WTC11 (cell line): ENCODE measurements around the gene BBS12. TPM values are rescaled to one million over a fixed set of nuclear protein-coding genes. Genes with fewer than 3 reads are reported as not detected.

Experiments
- ATAC-seq: fragments of 200-7000 bp; cut with Tn5 transposase; 2 replicates; pipeline ENCODE4 v1.10.0; 2021; ENCODE audit warnings: mild to moderate bottlenecking, moderate library complexity
- CTCF ChIA-PET: fragments of 300-600 bp; sonication (Branson Sonifier 250); formaldehyde crosslinking; loops from one replicate; lab custom pipeline; 2021; ENCODE audit warnings: antibody characterized with exemption; lab: Charles Lee
- POLR2A ChIA-PET: fragments of 350-600 bp; sonication (Branson Sonifier 250); formaldehyde crosslinking; loops from one replicate; lab custom pipeline; 2021; ENCODE audit warnings: antibody characterized with exemption; lab: Charles Lee
- DNase-seq: peaks from one replicate; pipeline ENCODE4 v3.0.0; 2021; ENCODE audit warnings: low spot score
- H3K27ac Mint-ChIP-seq: 2 replicates; pipeline ENCODE4 v1.8.0; 2021; ENCODE audit warnings: mixed read lengths
- H3K27me3 Mint-ChIP-seq: 2 replicates; pipeline ENCODE4 v1.8.0; 2021; ENCODE audit warnings: low read depth, mild to moderate bottlenecking, moderate library complexity, mixed read lengths
- H3K36me3 Mint-ChIP-seq: 2 replicates; pipeline ENCODE4 v1.8.0; 2021; ENCODE audit warnings: mixed read lengths
- H3K4me1 Mint-ChIP-seq: 2 replicates; pipeline ENCODE4 v1.8.0; 2022; ENCODE audit warnings: mixed read lengths
- H3K4me3 Mint-ChIP-seq: 2 replicates; pipeline ENCODE4 v1.8.0; 2021; ENCODE audit warnings: mild to moderate bottlenecking, moderate library complexity, mixed read lengths
- H3K9me3 Mint-ChIP-seq: 2 replicates; pipeline ENCODE4 v1.8.0; 2021; ENCODE audit warnings: mixed read lengths
- ATF2 ChIP-seq: sonication (generic); formaldehyde crosslinking; IDR thresholded peaks from 2 replicates; pipeline ENCODE4 v1.8.1; 2022; ENCODE audit warnings: low read depth, missing genetic modification reagents, borderline replicate concordance
- ATF3 ChIP-seq: sonication (generic); formaldehyde crosslinking; conservative IDR thresholded peaks from 2 replicates; pipeline ENCODE4 v1.8.1; 2022; ENCODE audit warnings: mild to moderate bottlenecking, missing genetic modification reagents
- ATF6 ChIP-seq: sonication (generic); formaldehyde crosslinking; IDR thresholded peaks from 2 replicates; pipeline ENCODE4 v1.8.1; 2023; ENCODE audit warnings: mild to moderate bottlenecking, missing genetic modification reagents
- E2F5 ChIP-seq: sonication (generic); formaldehyde crosslinking; IDR thresholded peaks from 2 replicates; pipeline ENCODE4 v1.8.1; 2022; ENCODE audit warnings: mild to moderate bottlenecking, moderate library complexity, missing genetic modification reagents
- FOXK1 ChIP-seq: sonication (generic); formaldehyde crosslinking; IDR thresholded peaks from 2 replicates; pipeline ENCODE4 v1.8.0; 2022; ENCODE audit warnings: mild to moderate bottlenecking, moderate library complexity, missing genetic modification reagents
- FOXP4 ChIP-seq: sonication (generic); formaldehyde crosslinking; IDR thresholded peaks from 2 replicates; pipeline ENCODE4 v1.8.0; 2022; ENCODE audit warnings: mild to moderate bottlenecking, missing genetic modification reagents
- GRHL2 ChIP-seq: fragments of 250-450 bp; sonication (Bioruptor Pico); IDR thresholded peaks from 2 replicates; pipeline ENCODE4 v1.8.0; 2022; ENCODE audit warnings: mild to moderate bottlenecking, moderate library complexity; ENCODE audit not compliant: insufficient replicate concordance, severe bottlenecking
- IRF1 ChIP-seq: sonication (generic); formaldehyde crosslinking; IDR thresholded peaks from 2 replicates; pipeline ENCODE4 v1.8.0; 2023; ENCODE audit warnings: missing genetic modification reagents
- JAZF1 ChIP-seq: fragments of 250-450 bp; sonication (Bioruptor Pico); IDR thresholded peaks from 2 replicates; pipeline ENCODE4 v1.9.0; 2021; ENCODE audit warnings: moderate library complexity, mild to moderate bottlenecking, inconsistent platforms
- JUN ChIP-seq: sonication (generic); formaldehyde crosslinking; IDR thresholded peaks from 2 replicates; pipeline ENCODE4 v1.8.0; 2023; ENCODE audit warnings: mild to moderate bottlenecking, missing genetic modification reagents
- MAX ChIP-seq: sonication (generic); formaldehyde crosslinking; IDR thresholded peaks from 2 replicates; pipeline ENCODE4 v1.8.0; 2022; ENCODE audit warnings: mild to moderate bottlenecking, missing genetic modification reagents
- MLX ChIP-seq: sonication (generic); formaldehyde crosslinking; IDR thresholded peaks from 2 replicates; pipeline ENCODE4 v1.8.1; 2023; ENCODE audit warnings: mild to moderate bottlenecking, missing genetic modification reagents, moderate library complexity
- NFATC4 ChIP-seq: fragments of 250-450 bp; sonication (Bioruptor Pico); IDR thresholded peaks from 2 replicates; pipeline ENCODE4 v1.9.0; 2021; ENCODE audit warnings: mild to moderate bottlenecking
- SMAD4 ChIP-seq: sonication (generic); formaldehyde crosslinking; IDR thresholded peaks from 2 replicates; pipeline ENCODE4 v1.8.0; 2022; ENCODE audit warnings: mild to moderate bottlenecking, missing genetic modification reagents
- SOX15 ChIP-seq: fragments of 250-450 bp; sonication (Bioruptor Pico); IDR thresholded peaks from 2 replicates; pipeline ENCODE4 v1.9.0; 2021; ENCODE audit warnings: mild to moderate bottlenecking
- USF1 ChIP-seq: sonication (generic); formaldehyde crosslinking; IDR thresholded peaks from 2 replicates; pipeline ENCODE4 v1.8.0; 2022; ENCODE audit warnings: mild to moderate bottlenecking, missing genetic modification reagents
- ZBTB21 ChIP-seq: sonication (generic); formaldehyde crosslinking; IDR thresholded peaks from 2 replicates; pipeline ENCODE4 v1.8.1; 2023; ENCODE audit warnings: mild to moderate bottlenecking, missing genetic modification reagents, borderline replicate concordance
- ZNF219 ChIP-seq: sonication (generic); formaldehyde crosslinking; IDR thresholded peaks from 2 replicates; pipeline ENCODE4 v1.8.0; 2023; ENCODE audit warnings: missing genetic modification reagents, mild to moderate bottlenecking, borderline replicate concordance
- ZNF423 ChIP-seq: fragments of 250-450 bp; sonication (Bioruptor Pico); IDR thresholded peaks from 2 replicates; pipeline ENCODE4 v2.1.2; 2022; ENCODE audit warnings: mild to moderate bottlenecking, moderate library complexity
- ZNF671 ChIP-seq: fragments of 250-450 bp; sonication (Bioruptor Pico); IDR thresholded peaks from 2 replicates; pipeline ENCODE4 v1.8.0; 2021; ENCODE audit warnings: mild to moderate bottlenecking
- ZSCAN18 ChIP-seq: fragments of 250-450 bp; sonication (Bioruptor Pico); IDR thresholded peaks from 2 replicates; pipeline ENCODE4 v2.1.2; 2022; ENCODE audit warnings: mild to moderate bottlenecking, moderate library complexity
- total RNA-seq: library from RNA; stranded (reverse); gene quantifications from 3 replicates; pipeline ENCODE4 v1.2.3, GENCODE V29; 2021

The BBS12 gene
- total RNA-seq, 1 experiment from 2014 or later = 2.7 TPM

- no peaks in the 10 kb centered on the region for H3K36me3 Mint-ChIP-seq
- CTCF ChIA-PET = interaction anchor here (1.0 to 1.1 kb wide), 3 partner anchors 8 to 34 kb away, joined by 3 to 4 read pairs (median 3); partner anchors contain the start of gene BBS12
- no peak overlapping the region for H3K4me3 Mint-ChIP-seq
- no peak for ATAC-seq
- H3K4me1 Mint-ChIP-seq = peaks cover 44% of the 10 kb centered on the region
- H3K9me3 Mint-ChIP-seq = 0 out of 2 replicates have a peak, but pooled peaks cover 3% of the 10 kb centered on the region
- TF ChIP-seq USF1 (CRISPR knock-in tag) (no peak), FOXP4 (CRISPR knock-in tag) (no peak), FOXK1 (CRISPR knock-in tag) (no peak)
- H3K27me3 Mint-ChIP-seq = no peaks in the 10 kb centered on the region
- no peak for DNase-seq
- POLR2A ChIA-PET = no interaction called here
- H3K27ac Mint-ChIP-seq = no peak overlapping the region
Observed at GRCh38 chr4:122765692-122766352, 33.3 kb downstream of the BBS12 start.

- POLR2A ChIA-PET = no interaction called here
- no peak for DNase-seq
- H3K4me3 Mint-ChIP-seq = no peak overlapping the region
- peaks cover 44% of the 10 kb centered on the region for H3K4me1 Mint-ChIP-seq
- H3K36me3 Mint-ChIP-seq = no peaks in the 10 kb centered on the region
- no peaks in the 10 kb centered on the region for H3K9me3 Mint-ChIP-seq
- TF ChIP-seq ZNF423 (CRISPR knock-in tag) (no peak), E2F5 (CRISPR knock-in tag) (no peak), JAZF1 (CRISPR knock-in tag) (no peak), NFATC4 (no peak), ZNF219 (CRISPR knock-in tag) (no peak), SMAD4 (no peak), MLX (CRISPR knock-in tag) (no peak), MAX (CRISPR knock-in tag) (no peak), ZBTB21 (CRISPR knock-in tag) (no peak), ATF3 (CRISPR knock-in tag) (no peak), ATF2 (no peak), SOX15 (no peak), JUN (CRISPR knock-in tag) (no peak), GRHL2 (CRISPR knock-in tag) (no peak), ATF6 (CRISPR knock-in tag) (no peak), ZNF671 (CRISPR knock-in tag) (no peak), ZSCAN18 (no peak), IRF1 (CRISPR knock-in tag) (no peak)
- TF ChIP-seq, all 79 proteins: peak for 0
- ATAC-seq = no peak
- CTCF ChIA-PET = interaction anchor here (1.1 kb wide), 2 partner anchors 8 to 11 kb away, joined by 3 to 4 read pairs; no protein-coding TSS in a partner anchor
- H3K27me3 Mint-ChIP-seq = no peaks in the 10 kb centered on the region
- H3K27ac Mint-ChIP-seq = no peak overlapping the region
Observed at GRCh38 chr4:122766353-122766705, 33.8 kb downstream of the BBS12 start.
